HepG2 (cell line): Measurements from ENCODE around the gene CDK2AP2. TPM values are rescaled to one million over a fixed set of nuclear protein-coding genes. Genes with fewer than 3 reads are reported as not detected.

Experiments used
- CENPT ChIP-seq: sonication (generic); formaldehyde crosslinking; IDR thresholded peaks from 2 replicates; pipeline ENCODE4 v1.8.0; 2022; ENCODE audit warnings: low read depth, mild to moderate bottlenecking, moderate library complexity, missing genetic modification reagents
- DZIP1 ChIP-seq: sonication (generic); formaldehyde crosslinking; IDR thresholded peaks from 2 replicates; pipeline ENCODE4 v1.5.0; 2020; ENCODE audit warnings: mild to moderate bottlenecking, missing genetic modification reagents
- ESRRA ChIP-seq: sonication (generic); formaldehyde crosslinking; IDR thresholded peaks from 2 replicates; pipeline ENCODE4 v1.5.1; 2020; ENCODE audit warnings: mild to moderate bottlenecking, low read depth, missing genetic modification reagents
- HHEX ChIP-seq: IDR thresholded peaks from 2 replicates; pipeline ENCODE4 v1.6.1; 2016; ENCODE audit warnings: control low read depth
- HNF1B ChIP-seq: sonication (generic); formaldehyde crosslinking; IDR thresholded peaks from 2 replicates; pipeline ENCODE4 v1.5.1; 2020; ENCODE audit warnings: mild to moderate bottlenecking, moderate library complexity, missing genetic modification reagents
- MAFK ChIP-seq, 2 experiments: IDR thresholded peaks in 1 of 2; conservative IDR thresholded peaks in 1 of 2; 2 replicates each; pipeline ENCODE4 v1.6.1; 2011; ENCODE audit warnings: improper control_type of control experiment in 2 of 2, low read length in 2 of 2
- PHF8 ChIP-seq: sonication (generic); formaldehyde crosslinking; IDR thresholded peaks from 2 replicates; pipeline ENCODE4 v1.5.0; 2020; ENCODE audit warnings: missing genetic modification reagents
- POLR2AphosphoS2 ChIP-seq: IDR thresholded peaks from 2 replicates; pipeline ENCODE4 v1.6.1; 2011; ENCODE audit warnings: low read depth, low read length, improper control_type of control experiment
- PTBP1 ChIP-seq: fragments of 200-400 bp; formaldehyde crosslinking; IDR thresholded peaks from 2 replicates; pipeline ENCODE4 v1.6.1; 2018; ENCODE audit warnings: low read length, low read depth; ENCODE audit not compliant: poor library complexity, severe bottlenecking
- SKIL ChIP-seq: sonication (generic); formaldehyde crosslinking; IDR thresholded peaks from 2 replicates; pipeline ENCODE4 v1.8.0; 2022; ENCODE audit warnings: missing genetic modification reagents, mild to moderate bottlenecking, moderate library complexity, borderline replicate concordance
- SMAD1 ChIP-seq: sonication (generic); formaldehyde crosslinking; IDR thresholded peaks from 2 replicates; pipeline ENCODE4 v1.4.0; 2020; ENCODE audit warnings: missing genetic modification reagents, low read depth, mild to moderate bottlenecking, borderline replicate concordance
- SMAD3 ChIP-seq: sonication (generic); formaldehyde crosslinking; IDR thresholded peaks from 2 replicates; pipeline ENCODE4 v1.4.0; 2020; ENCODE audit warnings: missing genetic modification reagents
- ZBTB14 ChIP-seq: sonication (generic); formaldehyde crosslinking; IDR thresholded peaks from 2 replicates; pipeline ENCODE4 v1.4.0; 2020; ENCODE audit warnings: missing genetic modification reagents
- ZBTB20 ChIP-seq: sonication (generic); formaldehyde crosslinking; IDR thresholded peaks from 2 replicates; pipeline ENCODE4 v1.8.1; 2023; ENCODE audit warnings: missing genetic modification reagents, low read depth, mild to moderate bottlenecking, borderline replicate concordance
- ZKSCAN1 ChIP-seq: fragments of 150-350 bp; IDR thresholded peaks from 2 replicates; pipeline ENCODE4 v1.6.1; 2014; ENCODE audit warnings: low read length
- ZNF256 ChIP-seq: sonication (generic); formaldehyde crosslinking; conservative IDR thresholded peaks from 2 replicates; pipeline ENCODE4 v1.4.0; 2020; ENCODE audit warnings: missing genetic modification reagents
- ZNF281 ChIP-seq: sonication (generic); formaldehyde crosslinking; IDR thresholded peaks from 2 replicates; pipeline ENCODE4 v1.4.0; 2020; ENCODE audit warnings: missing genetic modification reagents, borderline replicate concordance
- ZNF788 ChIP-seq: sonication (generic); formaldehyde crosslinking; IDR thresholded peaks from 2 replicates; pipeline ENCODE4 v1.5.0; 2020; ENCODE audit warnings: mild to moderate bottlenecking, missing genetic modification reagents, borderline replicate concordance
- polyA plus RNA-seq, 8 experiments: library from polyadenylated mRNA; depleted of rRNA in 3 of 8; stranded (reverse) in 7 of 8; unstranded in 1 of 8; fragments of >200 nt; fragmentation: Illumina TruSeq in 4 of 8; extraction: Trizol in 4 of 8; gene quantifications; 2 replicates each; pipeline versions ENCODE4 v1.2.1 to v1.2.3, GENCODE V29; 2011 to 2016; ENCODE audit warnings: low read depth in 4 of 8, missing spikeins in 1 of 8, mixed read lengths in 1 of 8; ENCODE audit not compliant: insufficient read depth in 1 of 8
- total RNA-seq, 5 experiments: library from RNA; depleted of rRNA; stranded (reverse); fragments of >200 nt; fragmentation: Illumina TruSeq; extraction: Trizol; gene quantifications; 2 replicates each; pipeline ENCODE4 v1.2.3, GENCODE V29; 2016; ENCODE audit warnings: low read depth in 1 of 5

Gene CDK2AP2
- total and polyA plus RNA-seq, 2 of the 13 experiments (the other 11 are each of a cell fraction or from before 2014, with no cell fraction given), result 15.0 to 23.2 TPM

GRCh38 chr11:67507864-67508485, at the start of gene CDK2AP2 (continued):
- no peak for TF ChIP-seq ZNF281
- peak; percentile 78 for TF ChIP-seq PHF8 (CRISPR knock-in tag)
- TF ChIP-seq MAFK (conservative IDR thresholded peaks at IDR 0.05 in 1 of 2, IDR thresholded peaks at IDR 0.05 in 1 of 2; ENCODE audit: low read length in 2 of 2), result no peak
- TF ChIP-seq HNF1B, result 0 out of 2 replicates have a peak, but pooled peaks have one; percentile 47
- 0 out of 2 replicates have a peak, but pooled peaks have one; percentile 52 for TF ChIP-seq CENPT (CRISPR knock-in tag)
- no peak for TF ChIP-seq ZKSCAN1
- no peak for TF ChIP-seq POLR2AphosphoS2
- no peak for TF ChIP-seq SMAD1 (CRISPR knock-in tag)
- peak; percentile 54; the same call in 1 of the 2 replicates for TF ChIP-seq DZIP1 (CRISPR knock-in tag)
- TF ChIP-seq ZNF788 (CRISPR knock-in tag), result peak; percentile 37; the same call in 1 of the 2 replicates
- no peak for TF ChIP-seq ZBTB14 (CRISPR knock-in tag)
- TF ChIP-seq ZNF256 (CRISPR knock-in tag), result no peak; the same call in 1 of the 2 replicates
- peak; percentile 28; the same call in 1 of the 2 replicates for TF ChIP-seq ESRRA (CRISPR knock-in tag)
- no peak for TF ChIP-seq SKIL
- TF ChIP-seq HHEX (CRISPR knock-in tag), result no peak
- 0 out of 2 replicates have a peak, but pooled peaks have one; percentile 23 for TF ChIP-seq SMAD3 (CRISPR knock-in tag)
- no peak; the same call in 1 of the 2 replicates for TF ChIP-seq ZBTB20
- peak; percentile 52 for TF ChIP-seq PTBP1
